Large intestine (tissue), 3 donors: Measurements from ENCODE around the gene NPEPL1. TPM values are rescaled to one million over a fixed set of nuclear protein-coding genes. Genes with fewer than 3 reads are reported as not detected.

Experiments used
- DNase-seq, 2 donors: peaks; one replicate each; pipeline versions ENCODE4 v3.0.0 to v3.0.0-alpha.2; 2013
- H3K27ac ChIP-seq: one replicate; pipeline ENCODE4 v1.5.1; 2013; ENCODE audit warnings: low read length
- H3K27me3 ChIP-seq: 2 replicates; pipeline ENCODE4 v1.6.1; 2013; ENCODE audit warnings: low read length; ENCODE audit not compliant: control insufficient read depth, insufficient read depth
- H3K36me3 ChIP-seq: 2 replicates; pipeline ENCODE4 v1.6.1; 2013; ENCODE audit warnings: low read length; ENCODE audit not compliant: control insufficient read depth, insufficient read depth
- H3K4me1 ChIP-seq: one replicate; pipeline ENCODE4 v1.6.1; 2013; ENCODE audit warnings: low read length; ENCODE audit not compliant: control insufficient read depth, insufficient read depth
- H3K4me3 ChIP-seq: one replicate; pipeline ENCODE4 v1.5.1; 2013; ENCODE audit warnings: low read length
- H3K9me3 ChIP-seq: one replicate; pipeline ENCODE4 v1.6.1; 2013; ENCODE audit warnings: mild to moderate bottlenecking, low read depth, low read length, moderate library complexity; ENCODE audit not compliant: control insufficient read depth
- WGBS: methylation state at CpG from one replicate; pipeline ENCODE4 v1.1.5; 2013; ENCODE audit warnings: low lambda C conversion rate; ENCODE audit not compliant: insufficient coverage; 5-methylcytosine and 5-hydroxymethylcytosine counted together
- polyA plus RNA-seq: library from polyadenylated mRNA; unstranded; fragments of 120-200 nt; gene quantifications from one replicate; pipeline ENCODE4 v1.2.1, GENCODE V29; 2013

NPEPL1 gene
- polyA plus RNA-seq, 1 donor, result 35.1 TPM

- Histone ChIP-seq H3K4me3 (no peak overlapping the region), H3K4me1 (no peaks in the 10 kb centered on the region), H3K27ac (no peak overlapping the region), H3K9me3 (no peaks in the 10 kb centered on the region), H3K36me3 (peaks cover 19% of the 10 kb centered on the region), H3K27me3 (no peaks in the 10 kb centered on the region)
- DNase-seq, result no peak
- 87% methylated on average over 2 of the region's 2 CpGs for WGBS
These were observed 35.3 kb upstream of the NPEPL1 start for GRCh38 chr20:58657262-58657661.

GRCh38 chr20:58657986-58658385, 34.6 kb upstream of the NPEPL1 start:
- Histone ChIP-seq H3K9me3 (no peaks in the 10 kb centered on the region), H3K36me3 (peaks cover 19% of the 10 kb centered on the region), H3K4me1 (no peaks in the 10 kb centered on the region), H3K27me3 (no peaks in the 10 kb centered on the region), H3K27ac (no peak overlapping the region), H3K4me3 (no peak overlapping the region)
- no peak for DNase-seq
- WGBS, result 60% methylated on average over 1 of the region's 4 CpGs

- Histone ChIP-seq H3K9me3 (no peaks in the 10 kb centered on the region), H3K4me1 (no peaks in the 10 kb centered on the region), H3K4me3 (no peak overlapping the region), H3K27me3 (no peaks in the 10 kb centered on the region), H3K36me3 (peaks cover 19% of the 10 kb centered on the region), H3K27ac (no peak overlapping the region)
- 85% methylated on average over 2 of the region's 4 CpGs for WGBS
- DNase-seq, result no peak
These were observed 33.8 kb upstream of the NPEPL1 start for GRCh38 chr20:58658760-58659159.

- DNase-seq, result no peak
- H3K4me1 ChIP-seq, result no peaks in the 10 kb centered on the region
- WGBS, result 40% methylated on average over 2 of the region's 3 CpGs
These were observed 32.8 kb upstream of the NPEPL1 start for GRCh38 chr20:58659841-58660240.

GRCh38 chr20:58660855-58661597, 31.6 kb upstream of the NPEPL1 start:
- no peak overlapping the region for H3K4me3 ChIP-seq
- H3K27me3 ChIP-seq, result no peaks in the 10 kb centered on the region
- H3K9me3 ChIP-seq, result no peaks in the 10 kb centered on the region
- peaks cover 23% of the 10 kb centered on the region for H3K36me3 ChIP-seq
- no peak overlapping the region for H3K27ac ChIP-seq
- H3K4me1 ChIP-seq, result no peaks in the 10 kb centered on the region
- WGBS, result 100% methylated on average over 3 of the region's 14 CpGs
- DNase-seq, result no peak

More at GRCh38 chr20:58659841-58660240, 32.8 kb upstream of the NPEPL1 start:
- H3K4me3 ChIP-seq, result no peak overlapping the region
- H3K27me3 ChIP-seq, result no peaks in the 10 kb centered on the region
- H3K9me3 ChIP-seq, result no peaks in the 10 kb centered on the region
- H3K27ac ChIP-seq, result no peak overlapping the region
- H3K36me3 ChIP-seq, result peaks cover 20% of the 10 kb centered on the region

GRCh38 chr20:58661598-58662473, 30.8 kb upstream of the NPEPL1 start:
- H3K27me3 ChIP-seq, result no peaks in the 10 kb centered on the region
- H3K4me1 ChIP-seq, result no peaks in the 10 kb centered on the region
- no peak for DNase-seq
- no CpG with 5 or more reads among the region's 12 CpGs for WGBS
- H3K4me3 ChIP-seq, result no peak overlapping the region
- no peak overlapping the region for H3K27ac ChIP-seq
- H3K36me3 ChIP-seq, result peaks cover 23% of the 10 kb centered on the region
- no peaks in the 10 kb centered on the region for H3K9me3 ChIP-seq

GRCh38 chr20:58664331-58664730, 28.3 kb upstream of the NPEPL1 start:
- peaks cover 36% of the 10 kb centered on the region for H3K36me3 ChIP-seq

GRCh38 chr20:58664883-58665282, 27.7 kb upstream of the NPEPL1 start:
- Histone ChIP-seq H3K9me3 (no peaks in the 10 kb centered on the region), H3K4me1 (no peaks in the 10 kb centered on the region), H3K4me3 (no peak overlapping the region), H3K36me3 (peaks cover 39% of the 10 kb centered on the region), H3K27ac (no peak overlapping the region), H3K27me3 (no peaks in the 10 kb centered on the region)
- DNase-seq, result no peak
- no CpG with 5 or more reads among the region's 5 CpGs for WGBS

More at GRCh38 chr20:58664331-58664730, 28.3 kb upstream of the NPEPL1 start:
- Histone ChIP-seq H3K9me3 (no peaks in the 10 kb centered on the region), H3K27ac (no peak overlapping the region), H3K4me3 (no peak overlapping the region), H3K4me1 (no peaks in the 10 kb centered on the region), H3K27me3 (no peaks in the 10 kb centered on the region)
- no peak for DNase-seq
- 80% methylated on average over 1 of the region's 2 CpGs for WGBS

- no peaks in the 10 kb centered on the region for H3K9me3 ChIP-seq
- no peak for DNase-seq
- no peaks in the 10 kb centered on the region for H3K4me1 ChIP-seq
- no peak overlapping the region for H3K27ac ChIP-seq
- no CpG with 5 or more reads among the region's 11 CpGs for WGBS
- peaks cover 45% of the 10 kb centered on the region for H3K36me3 ChIP-seq
- H3K27me3 ChIP-seq, result no peaks in the 10 kb centered on the region
- H3K4me3 ChIP-seq, result no peak overlapping the region
These were observed 27.0 kb upstream of the NPEPL1 start for GRCh38 chr20:58665606-58666005.

- Histone ChIP-seq H3K4me3 (no peak overlapping the region), H3K36me3 (peaks cover 40% of the 10 kb centered on the region), H3K4me1 (no peaks in the 10 kb centered on the region), H3K27me3 (no peaks in the 10 kb centered on the region), H3K27ac (no peak overlapping the region), H3K9me3 (no peaks in the 10 kb centered on the region)
- WGBS, result 89% methylated on average over 6 of the region's 7 CpGs
- no peak for DNase-seq
These were observed 25.9 kb upstream of the NPEPL1 start for GRCh38 chr20:58666702-58667101.
